Loucy (cell line): Measurements from ENCODE around the gene NUP50.

ENCODE experiments used
- H2AFZ ChIP-seq: fragments of 200-600 bp; sonication (generic); 2 replicates; pipeline ENCODE4 v1.6.0; 2016; ENCODE audit warnings: antibody characterized with exemption, mild to moderate bottlenecking, low read length, moderate library complexity
- H3F3A ChIP-seq: fragments of 200-600 bp; 2 replicates; pipeline ENCODE4 v1.6.0; 2016; ENCODE audit warnings: antibody characterized with exemption, low read depth, mild to moderate bottlenecking
- H3K27me3 ChIP-seq: fragments of 200-600 bp; sonication (generic); 2 replicates; pipeline ENCODE4 v1.6.1; 2014; ENCODE audit warnings: low read length, mild to moderate bottlenecking; ENCODE audit not compliant: insufficient read depth, poor library complexity, severe bottlenecking
- H3K36me3 ChIP-seq: fragments of 200-600 bp; sonication (generic); 2 replicates; pipeline ENCODE4 v1.6.1; 2016; ENCODE audit warnings: low read length; ENCODE audit not compliant: insufficient read depth
- H3K4me1 ChIP-seq: fragments of 200-600 bp; sonication (generic); 2 replicates; pipeline ENCODE4 v1.5.1; 2014; ENCODE audit warnings: low read length, mild to moderate bottlenecking; ENCODE audit not compliant: insufficient read depth, poor library complexity, severe bottlenecking
- H3K4me2 ChIP-seq: fragments of 200-600 bp; sonication (generic); 2 replicates; pipeline ENCODE4 v1.6.0; 2014; ENCODE audit warnings: antibody characterized with exemption, low read length, low read depth, mild to moderate bottlenecking; ENCODE audit not compliant: poor library complexity, severe bottlenecking
- H3K4me3 ChIP-seq: fragments of 200-600 bp; sonication (generic); 2 replicates; pipeline ENCODE4 v1.5.1; 2014; ENCODE audit warnings: low read length, mild to moderate bottlenecking, mixed read lengths; ENCODE audit not compliant: poor library complexity, severe bottlenecking
- H3K79me2 ChIP-seq: fragments of 200-600 bp; sonication (generic); 2 replicates; pipeline ENCODE4 v1.6.1; 2014; ENCODE audit warnings: low read length; ENCODE audit not compliant: insufficient read depth
- H3K9ac ChIP-seq: fragments of 200-600 bp; sonication (generic); 2 replicates; pipeline ENCODE4 v1.6.0; 2014; ENCODE audit warnings: mild to moderate bottlenecking, low read depth, low read length, moderate library complexity; ENCODE audit not compliant: poor library complexity, severe bottlenecking
- H3K9me2 ChIP-seq: fragments of 200-600 bp; sonication (generic); replicated peaks from 2 replicates; pipeline ENCODE4 v1.6.1; 2016; ENCODE audit warnings: low read depth, low read length, mixed read lengths
- H3K9me3 ChIP-seq: fragments of 200-600 bp; sonication (generic); 2 replicates; pipeline ENCODE4 v1.6.1; 2014; ENCODE audit warnings: mild to moderate bottlenecking, antibody characterized with exemption, low read length, low read depth; ENCODE audit not compliant: insufficient read depth
- H4K20me1 ChIP-seq: fragments of 200-600 bp; sonication (generic); 2 replicates; pipeline ENCODE4 v1.6.0; 2014; ENCODE audit warnings: antibody characterized with exemption, low read length, mild to moderate bottlenecking; ENCODE audit not compliant: insufficient read depth, poor library complexity, severe bottlenecking
- CTCF ChIP-seq: fragments of 200-600 bp; sonication (generic); conservative IDR thresholded peaks from 2 replicates; pipeline ENCODE4 v1.5.1; 2014; ENCODE audit warnings: mild to moderate bottlenecking, antibody characterized with exemption, low read length
- EZH2phosphoT487 ChIP-seq: fragments of 200-600 bp; IDR thresholded peaks from 2 replicates; pipeline ENCODE4 v1.6.1; 2018; ENCODE audit warnings: antibody characterized with exemption, mild to moderate bottlenecking, moderate library complexity, borderline replicate concordance

The NUP50 gene

GRCh38 chr22:45216133-45217003 lies 52.6 kb downstream of the NUP50 start:
- H3K79me2 ChIP-seq, result no peaks in the 10 kb centered on the region
- no peak overlapping the region for H3K4me2 ChIP-seq
- no peaks in the 10 kb centered on the region for H3K9me3 ChIP-seq
- no peaks in the 10 kb centered on the region for H3K9me2 ChIP-seq
- H3K4me3 ChIP-seq, result no peak overlapping the region
- H2AFZ ChIP-seq, result no peak overlapping the region
- TF ChIP-seq EZH2phosphoT487, result no peak
- no peak for TF ChIP-seq CTCF
- H3K4me1 ChIP-seq, result no peaks in the 10 kb centered on the region
- H4K20me1 ChIP-seq, result no peaks in the 10 kb centered on the region
- H3F3A ChIP-seq, result no peaks in the 10 kb centered on the region
- no peaks in the 10 kb centered on the region for H3K27me3 ChIP-seq
- H3K36me3 ChIP-seq, result no peaks in the 10 kb centered on the region
- H3K9ac ChIP-seq, result no peak overlapping the region

DNA sequence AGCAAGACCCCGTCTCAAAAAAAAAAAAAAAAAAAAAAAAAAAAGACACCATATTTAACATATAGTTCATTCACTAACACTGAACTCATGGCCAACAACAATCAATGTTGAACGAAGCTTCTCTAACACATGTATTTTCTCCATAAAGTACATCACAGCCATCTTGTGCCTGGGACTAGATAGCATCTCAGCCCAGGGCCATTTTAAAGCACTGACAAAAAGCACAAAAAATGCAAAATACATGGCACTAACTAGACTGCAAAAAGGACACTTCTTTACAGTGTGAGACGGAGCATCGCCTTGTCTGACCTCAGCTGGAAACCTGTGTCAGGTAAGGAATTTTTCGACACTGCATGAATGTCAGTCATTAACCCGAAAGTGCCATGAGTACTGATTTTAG lies 53.6 kb downstream of the NUP50 start:
- Histone ChIP-seq H3F3A (no peaks in the 10 kb centered on the region), H3K9me3 (no peaks in the 10 kb centered on the region), H3K4me3 (no peak overlapping the region), H3K4me1 (no peaks in the 10 kb centered on the region), H3K79me2 (no peaks in the 10 kb centered on the region), H3K27me3 (no peaks in the 10 kb centered on the region), H2AFZ (no peak overlapping the region), H4K20me1 (no peaks in the 10 kb centered on the region), H3K9me2 (no peaks in the 10 kb centered on the region), H3K36me3 (no peaks in the 10 kb centered on the region), H3K9ac (no peak overlapping the region), H3K4me2 (no peak overlapping the region)
- TF ChIP-seq CTCF (no peak), EZH2phosphoT487 (no peak)

DNA sequence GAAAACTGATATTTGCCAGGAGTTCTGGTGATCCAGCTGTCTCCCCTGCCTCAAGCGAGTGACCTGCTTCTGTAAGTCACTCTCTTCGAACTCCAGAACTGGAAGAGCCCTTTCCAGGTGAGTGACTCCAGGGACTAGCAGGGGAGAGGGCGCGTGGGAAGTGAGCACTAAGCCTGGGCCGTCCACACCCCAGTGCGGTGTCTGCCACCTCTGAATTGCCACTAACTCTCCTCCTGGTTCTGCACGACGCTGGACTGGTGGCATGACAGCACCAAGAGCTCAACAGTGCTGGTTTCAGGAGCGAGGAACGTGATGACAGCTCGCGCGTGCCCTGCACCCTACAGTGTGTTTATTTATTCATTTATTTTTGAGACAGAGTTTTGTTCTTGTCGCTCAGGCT lies 54.1 kb downstream of the NUP50 start:
- H3K27me3 ChIP-seq, result no peaks in the 10 kb centered on the region
- no peaks in the 10 kb centered on the region for H4K20me1 ChIP-seq
- no peak overlapping the region for H2AFZ ChIP-seq
- H3K79me2 ChIP-seq, result no peaks in the 10 kb centered on the region
- H3K4me3 ChIP-seq, result no peak overlapping the region
- no peaks in the 10 kb centered on the region for H3K4me1 ChIP-seq
- no peak overlapping the region for H3K4me2 ChIP-seq
- no peak overlapping the region for H3K9ac ChIP-seq
- H3K9me3 ChIP-seq, result no peaks in the 10 kb centered on the region
- H3K36me3 ChIP-seq, result no peaks in the 10 kb centered on the region
- H3K9me2 ChIP-seq, result no peaks in the 10 kb centered on the region
- H3F3A ChIP-seq, result no peaks in the 10 kb centered on the region
- TF ChIP-seq CTCF (no peak), EZH2phosphoT487 (no peak)
